ENCODE measurements around the gene CDH4.

CDH4 gene

GRCh38 chr20:61513124-61514017 lies 261.3 kb downstream of the CDH4 start:
- H3K4me1 Mint-ChIP-seq, result no peaks in the 10 kb centered on the region
- no peak overlapping the region for H3K27ac Mint-ChIP-seq (ENCODE audit: low read depth)
- no peaks in the 10 kb centered on the region for H3K27me3 Mint-ChIP-seq
- DNase-seq (ENCODE audit: low spot score in 2 of 2) (no peak), ATAC-seq (replicated peaks; ENCODE audit: extremely low read depth, poor library complexity, severe bottlenecking) (no peak)
- no peak overlapping the region for H3K4me3 Mint-ChIP-seq
- H3K9me3 Mint-ChIP-seq, result peaks cover under 1% of the 10 kb centered on the region
- no peaks in the 10 kb centered on the region for H3K36me3 Mint-ChIP-seq (ENCODE audit: insufficient read depth)

DNA sequence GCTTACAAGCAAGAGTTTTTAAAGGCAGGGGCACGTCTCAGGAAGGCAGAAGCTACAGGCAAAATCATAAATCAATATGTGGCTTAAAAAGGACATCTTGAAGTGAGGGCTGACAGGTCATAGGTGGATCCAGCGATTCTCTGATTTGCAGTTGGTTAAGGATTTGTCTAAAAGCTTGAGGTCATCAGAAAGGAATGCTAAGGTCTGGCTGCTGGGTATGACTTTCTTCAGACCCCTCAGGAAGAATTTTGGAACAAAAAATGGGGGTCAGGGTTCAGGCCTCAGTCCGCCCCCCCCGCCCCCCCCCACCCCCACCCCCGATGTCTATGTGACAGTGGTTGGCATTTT lies 261.9 kb downstream of the CDH4 start:
- Mint-ChIP-seq H3K27ac (ENCODE audit: low read depth) (no peak overlapping the region), H3K4me1 (no peaks in the 10 kb centered on the region), H3K36me3 (ENCODE audit: insufficient read depth) (no peaks in the 10 kb centered on the region), H3K27me3 (no peaks in the 10 kb centered on the region), H3K4me3 (no peak overlapping the region), H3K9me3 (peaks cover 5% of the 10 kb centered on the region)
- DNase-seq (ENCODE audit: low spot score in 2 of 2), result no peak
- no peak for ATAC-seq (replicated peaks; ENCODE audit: extremely low read depth, poor library complexity, severe bottlenecking)

GRCh38 chr20:61514396-61514795 lies 262.3 kb downstream of the CDH4 start:
- no peak overlapping the region for H3K4me3 Mint-ChIP-seq
- no peak for ATAC-seq (replicated peaks; ENCODE audit: extremely low read depth, poor library complexity, severe bottlenecking)
- H3K27ac Mint-ChIP-seq (ENCODE audit: low read depth), result no peak overlapping the region
- DNase-seq (ENCODE audit: low spot score in 2 of 2), result no peak
- no peaks in the 10 kb centered on the region for H3K4me1 Mint-ChIP-seq
- no peaks in the 10 kb centered on the region for H3K36me3 Mint-ChIP-seq (ENCODE audit: insufficient read depth)
- no peaks in the 10 kb centered on the region for H3K27me3 Mint-ChIP-seq
- H3K9me3 Mint-ChIP-seq, result peaks cover 5% of the 10 kb centered on the region

DNA sequence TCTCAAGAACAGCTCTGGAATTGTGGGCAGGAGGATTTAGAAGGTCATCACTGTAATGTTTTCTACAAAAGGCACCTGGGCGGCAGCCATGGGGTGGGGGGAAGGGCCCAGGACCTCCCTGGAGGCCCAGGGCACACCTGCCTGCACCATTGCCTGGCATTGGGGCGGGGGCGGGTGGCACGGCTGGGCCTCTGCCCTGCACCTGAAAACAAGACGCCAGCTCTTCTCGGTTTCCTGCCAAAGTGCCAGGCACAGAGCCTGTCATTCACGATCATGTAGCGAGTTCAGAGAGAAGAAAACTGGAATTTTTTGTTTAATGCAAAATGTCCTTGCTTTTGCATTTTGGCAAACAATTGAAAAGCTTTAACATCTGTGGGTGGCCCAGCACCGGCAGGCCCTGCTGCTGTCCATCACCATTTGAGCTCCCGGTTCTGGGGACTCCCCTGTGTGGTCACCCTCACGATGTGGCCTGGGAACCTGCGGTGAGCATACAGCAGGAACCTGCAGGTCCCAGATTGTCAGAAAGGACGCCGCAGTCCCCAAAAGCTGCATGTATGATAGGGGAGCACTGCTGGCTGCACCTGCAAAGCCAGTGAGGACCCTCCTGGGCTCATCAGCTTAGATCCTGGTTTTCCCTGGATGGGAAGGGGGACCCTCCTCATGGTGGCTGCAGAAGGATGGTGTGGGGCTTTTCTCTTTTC lies 262.9 kb downstream of the CDH4 start:
- Mint-ChIP-seq H3K4me1 (no peaks in the 10 kb centered on the region), H3K4me3 (no peak overlapping the region), H3K36me3 (ENCODE audit: insufficient read depth) (no peaks in the 10 kb centered on the region), H3K27ac (ENCODE audit: low read depth) (no peak overlapping the region), H3K9me3 (peaks cover 5% of the 10 kb centered on the region), H3K27me3 (no peaks in the 10 kb centered on the region)
- DNase-seq (ENCODE audit: low spot score in 2 of 2) (no peak), ATAC-seq (replicated peaks; ENCODE audit: extremely low read depth, poor library complexity, severe bottlenecking) (no peak)

DNA sequence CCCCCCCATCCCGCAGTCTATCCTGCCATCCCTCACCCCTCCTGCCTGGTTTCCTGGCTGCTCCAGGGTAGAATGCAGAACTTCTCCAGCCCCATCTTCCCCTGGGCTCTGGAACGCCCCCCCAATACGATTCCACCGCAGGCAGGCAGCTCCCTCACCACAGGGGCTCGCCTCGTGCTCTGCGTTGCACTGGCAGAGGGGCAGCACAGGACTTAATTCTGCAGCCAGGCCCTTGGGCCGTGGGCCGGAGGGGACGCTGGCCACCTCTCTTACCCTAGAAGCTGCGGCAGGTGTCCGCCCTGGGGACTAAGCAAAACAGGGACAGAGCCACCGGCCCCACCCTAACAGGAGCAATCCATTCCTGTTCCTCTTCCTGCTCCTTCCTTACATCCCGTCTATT lies 263.9 kb downstream of the CDH4 start:
- ATAC-seq (replicated peaks; ENCODE audit: extremely low read depth, poor library complexity, severe bottlenecking) (no peak), DNase-seq (ENCODE audit: low spot score in 2 of 2) (no peak)
- Mint-ChIP-seq H3K4me3 (no peak overlapping the region), H3K27ac (ENCODE audit: low read depth) (no peak overlapping the region), H3K4me1 (no peaks in the 10 kb centered on the region), H3K36me3 (ENCODE audit: insufficient read depth) (no peaks in the 10 kb centered on the region), H3K27me3 (no peaks in the 10 kb centered on the region), H3K9me3 (peaks cover 5% of the 10 kb centered on the region)

- peaks cover 5% of the 10 kb centered on the region for H3K9me3 Mint-ChIP-seq
- no peaks in the 10 kb centered on the region for H3K27me3 Mint-ChIP-seq
- H3K36me3 Mint-ChIP-seq (ENCODE audit: insufficient read depth), result no peaks in the 10 kb centered on the region
- no peak overlapping the region for H3K27ac Mint-ChIP-seq (ENCODE audit: low read depth)
- H3K4me1 Mint-ChIP-seq, result no peaks in the 10 kb centered on the region
- no peak for ATAC-seq (replicated peaks; ENCODE audit: extremely low read depth, poor library complexity, severe bottlenecking)
- DNase-seq (ENCODE audit: low spot score in 2 of 2), result no peak
- no peak overlapping the region for H3K4me3 Mint-ChIP-seq
Measured at GRCh38 chr20:61516346-61517208, 264.5 kb downstream of the CDH4 start.

DNA sequence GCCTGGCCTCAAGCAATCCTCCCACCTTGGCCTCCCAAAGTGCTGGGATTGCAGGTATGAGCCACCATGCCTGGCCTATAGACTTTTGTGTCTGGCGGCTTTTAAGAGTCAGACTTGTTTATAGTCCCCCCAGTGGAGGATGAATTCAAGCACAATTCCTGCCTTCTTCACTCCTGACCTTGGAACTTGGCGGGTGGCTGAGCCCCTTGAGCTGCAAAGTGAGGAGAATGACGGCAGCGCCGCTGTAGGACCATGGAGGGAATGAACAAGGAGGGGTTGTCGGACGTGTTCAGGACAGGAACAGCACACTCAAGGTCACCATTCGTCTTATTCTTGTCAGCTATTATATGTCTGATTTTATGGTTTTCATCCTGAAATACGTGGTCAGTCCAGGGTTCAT lies 265.4 kb downstream of the CDH4 start:
- H3K27ac Mint-ChIP-seq (ENCODE audit: low read depth), result no peak overlapping the region
- H3K4me1 Mint-ChIP-seq, result no peaks in the 10 kb centered on the region
- ATAC-seq (replicated peaks; ENCODE audit: extremely low read depth, poor library complexity, severe bottlenecking), result no peak
- peaks cover 5% of the 10 kb centered on the region for H3K9me3 Mint-ChIP-seq
- no peak for DNase-seq (ENCODE audit: low spot score in 2 of 2)
- no peak overlapping the region for H3K4me3 Mint-ChIP-seq
- H3K36me3 Mint-ChIP-seq (ENCODE audit: insufficient read depth), result no peaks in the 10 kb centered on the region
- H3K27me3 Mint-ChIP-seq, result no peaks in the 10 kb centered on the region

DNA sequence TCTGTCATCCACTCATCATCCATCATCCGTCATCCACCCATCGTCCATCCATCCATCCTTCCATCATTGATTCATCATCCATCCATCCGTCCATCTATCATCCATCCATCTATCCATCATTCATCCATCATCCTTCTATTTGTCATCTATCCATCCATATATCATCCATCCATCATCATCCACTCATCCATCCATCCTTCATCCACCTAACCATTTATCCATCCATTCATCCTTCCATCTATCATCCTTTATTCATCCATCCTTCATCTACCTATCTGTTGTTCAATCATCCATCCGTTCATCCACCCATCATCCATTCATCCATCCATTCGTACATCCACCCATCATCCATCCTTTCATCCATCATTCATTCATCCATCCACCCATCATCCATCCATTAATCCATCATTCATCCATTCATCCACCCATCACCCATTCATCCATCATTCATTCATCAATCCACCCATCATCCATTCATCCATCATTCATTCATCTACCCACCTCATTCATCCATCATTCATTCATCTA lies 266.4 kb downstream of the CDH4 start:
- no peaks in the 10 kb centered on the region for H3K4me1 Mint-ChIP-seq
- DNase-seq (ENCODE audit: low spot score in 2 of 2), result no peak
- ATAC-seq (replicated peaks; ENCODE audit: extremely low read depth, poor library complexity, severe bottlenecking), result no peak
- no peak overlapping the region for H3K4me3 Mint-ChIP-seq
- no peak overlapping the region for H3K27ac Mint-ChIP-seq (ENCODE audit: low read depth)
- no peaks in the 10 kb centered on the region for H3K36me3 Mint-ChIP-seq (ENCODE audit: insufficient read depth)
- H3K9me3 Mint-ChIP-seq, result peaks cover 5% of the 10 kb centered on the region
- H3K27me3 Mint-ChIP-seq, result no peaks in the 10 kb centered on the region

GRCh38 chr20:61519488-61519887 lies 267.4 kb downstream of the CDH4 start:
- no peaks in the 10 kb centered on the region for H3K4me1 Mint-ChIP-seq
- H3K27ac Mint-ChIP-seq (ENCODE audit: low read depth), result no peak overlapping the region
- no peaks in the 10 kb centered on the region for H3K36me3 Mint-ChIP-seq (ENCODE audit: insufficient read depth)
- DNase-seq (ENCODE audit: low spot score in 2 of 2) (no peak), ATAC-seq (replicated peaks; ENCODE audit: extremely low read depth, poor library complexity, severe bottlenecking) (no peak)
- H3K4me3 Mint-ChIP-seq, result no peak overlapping the region
- peaks cover 5% of the 10 kb centered on the region for H3K9me3 Mint-ChIP-seq
- no peaks in the 10 kb centered on the region for H3K27me3 Mint-ChIP-seq

DNA sequence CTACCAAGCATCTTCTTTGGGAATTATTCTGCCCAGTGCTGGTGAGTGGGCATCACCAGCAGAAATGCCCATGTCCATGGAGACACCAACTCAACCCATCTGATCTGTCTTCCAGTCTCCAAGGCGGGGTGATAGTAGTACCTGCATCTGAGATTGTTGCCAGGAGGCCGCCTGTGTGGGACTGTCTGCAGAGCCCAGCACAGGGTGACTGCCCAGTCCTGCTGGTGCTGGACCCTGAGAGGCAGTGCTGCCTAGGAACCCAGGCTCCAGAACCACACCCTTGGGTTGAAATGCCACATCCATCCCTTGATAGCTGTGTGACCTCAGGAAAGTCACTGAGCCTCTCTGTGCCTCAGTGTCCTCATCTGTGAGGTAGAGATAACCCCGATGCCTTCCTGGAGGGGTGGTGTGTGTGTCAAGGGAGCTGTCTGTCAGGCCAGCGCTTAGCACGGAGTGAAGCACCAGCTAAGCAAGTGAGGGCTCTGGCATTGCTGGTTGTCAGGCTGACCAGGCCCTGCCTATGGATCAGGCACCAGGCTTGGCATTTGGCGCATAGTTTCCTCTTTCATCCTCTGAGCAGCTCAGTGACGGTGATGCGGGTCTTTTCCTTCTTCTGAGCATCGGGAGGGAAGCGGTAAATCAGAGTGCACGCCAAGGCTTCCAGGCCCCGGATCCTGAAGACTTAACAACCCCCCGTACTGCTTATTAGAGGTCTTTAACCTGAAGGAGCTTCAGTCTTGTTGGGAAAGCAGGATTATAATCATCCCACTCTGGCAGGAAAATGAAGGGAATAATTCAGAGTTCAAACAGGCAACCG lies 268.2 kb downstream of the CDH4 start:
- no peak overlapping the region for H3K27ac Mint-ChIP-seq (ENCODE audit: low read depth)
- no peaks in the 10 kb centered on the region for H3K36me3 Mint-ChIP-seq (ENCODE audit: insufficient read depth)
- H3K9me3 Mint-ChIP-seq, result peaks cover 5% of the 10 kb centered on the region
- H3K27me3 Mint-ChIP-seq, result no peaks in the 10 kb centered on the region
- H3K4me3 Mint-ChIP-seq, result no peak overlapping the region
- H3K4me1 Mint-ChIP-seq, result no peaks in the 10 kb centered on the region
- ATAC-seq (replicated peaks; ENCODE audit: extremely low read depth, poor library complexity, severe bottlenecking) (no peak), DNase-seq (ENCODE audit: low spot score in 2 of 2) (no peak)

GRCh38 chr20:61520893-61521460 lies 268.9 kb downstream of the CDH4 start:
- H3K4me1 Mint-ChIP-seq, result no peaks in the 10 kb centered on the region
- H3K4me3 Mint-ChIP-seq, result no peak overlapping the region
- H3K27ac Mint-ChIP-seq (ENCODE audit: low read depth), result no peak overlapping the region
- no peak for ATAC-seq (replicated peaks; ENCODE audit: extremely low read depth, poor library complexity, severe bottlenecking)
- DNase-seq (ENCODE audit: low spot score in 2 of 2), result no peak
- no peaks in the 10 kb centered on the region for H3K27me3 Mint-ChIP-seq
- no peaks in the 10 kb centered on the region for H3K36me3 Mint-ChIP-seq (ENCODE audit: insufficient read depth)
- peaks cover 5% of the 10 kb centered on the region for H3K9me3 Mint-ChIP-seq

All from central memory CD8-positive, alpha-beta T cell (primary cell).